ENCODE measurements around the gene CNTRL.

DNA sequence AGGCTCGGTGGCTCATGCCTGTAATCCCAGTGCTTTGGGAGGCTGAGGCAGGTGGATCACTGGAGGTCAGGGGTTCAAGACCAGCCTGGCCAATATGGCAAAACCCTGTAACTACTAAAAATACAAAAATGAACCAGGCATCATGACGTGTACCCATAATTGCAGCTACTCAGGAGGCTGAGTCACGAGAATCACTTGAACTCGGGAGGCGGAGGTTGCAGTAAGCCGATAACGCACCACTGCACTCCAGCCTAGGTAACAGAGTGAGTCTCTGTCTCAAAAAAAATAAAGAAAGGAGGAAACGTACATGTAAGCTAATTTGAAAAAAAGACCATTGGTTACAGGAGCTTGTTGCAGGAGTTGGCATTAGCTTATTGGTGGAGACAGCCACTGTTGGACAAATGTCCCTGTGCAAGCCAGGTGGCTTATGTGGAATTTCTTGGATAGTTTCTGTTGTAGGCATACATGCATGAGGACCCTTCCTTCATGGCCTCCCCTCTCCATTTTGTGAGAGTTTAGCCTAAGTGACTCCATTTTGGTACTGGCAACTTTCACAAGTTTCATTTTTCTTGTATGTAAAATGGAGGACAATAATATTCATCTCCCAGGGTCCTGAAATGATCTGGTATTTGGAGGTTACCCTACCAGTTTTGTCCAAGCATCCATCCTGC, 143.7 kb downstream of the CNTRL start:
- TF ChIP-seq, protein P1, sequence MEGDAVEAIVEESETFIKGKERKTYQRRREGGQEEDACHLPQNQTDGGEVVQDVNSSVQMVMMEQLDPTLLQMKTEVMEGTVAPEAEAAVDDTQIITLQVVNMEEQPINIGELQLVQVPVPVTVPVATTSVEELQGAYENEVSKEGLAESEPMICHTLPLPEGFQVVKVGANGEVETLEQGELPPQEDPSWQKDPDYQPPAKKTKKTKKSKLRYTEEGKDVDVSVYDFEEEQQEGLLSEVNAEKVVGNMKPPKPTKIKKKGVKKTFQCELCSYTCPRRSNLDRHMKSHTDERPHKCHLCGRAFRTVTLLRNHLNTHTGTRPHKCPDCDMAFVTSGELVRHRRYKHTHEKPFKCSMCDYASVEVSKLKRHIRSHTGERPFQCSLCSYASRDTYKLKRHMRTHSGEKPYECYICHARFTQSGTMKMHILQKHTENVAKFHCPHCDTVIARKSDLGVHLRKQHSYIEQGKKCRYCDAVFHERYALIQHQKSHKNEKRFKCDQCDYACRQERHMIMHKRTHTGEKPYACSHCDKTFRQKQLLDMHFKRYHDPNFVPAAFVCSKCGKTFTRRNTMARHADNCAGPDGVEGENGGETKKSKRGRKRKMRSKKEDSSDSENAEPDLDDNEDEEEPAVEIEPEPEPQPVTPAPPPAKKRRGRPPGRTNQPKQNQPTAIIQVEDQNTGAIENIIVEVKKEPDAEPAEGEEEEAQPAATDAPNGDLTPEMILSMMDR (IDR thresholded peaks at IDR 0.05) = no peak
- no peak for TF ChIP-seq POLR2A (IDR thresholded peaks at IDR 0.05)

Measured in tibial nerve (tissue), 3 donors.